PFSK-1 (cell line): ENCODE results near the gene ZNF592.

Experiments
- FOXP2 ChIP-seq: optimal IDR thresholded peaks from 2 replicates; pipeline ENCODE3; 2011; ENCODE audit warnings: borderline replicate concordance, control low read depth, inconsistent platforms; ENCODE audit not compliant: insufficient read depth; ENCODE audit errors: extremely low read length, extremely low read depth
- POLR2AphosphoS5 ChIP-seq: IDR thresholded peaks from 2 replicates; pipeline ENCODE4 v1.6.1; 2012; ENCODE audit warnings: low read depth, mild to moderate bottlenecking, control low read depth, low read length, moderate library complexity
- REST ChIP-seq, 2 experiments: IDR thresholded peaks; 2 replicates each; pipeline versions ENCODE4 v1.6.1 to v1.8.0; 2011 to 2012; ENCODE audit warnings: low read depth in 2 of 2, low read length in 2 of 2, control low read depth in 1 of 2, inconsistent platforms in 1 of 2, mild to moderate bottlenecking in 1 of 2, moderate library complexity in 1 of 2; ENCODE audit not compliant: insufficient read depth in 1 of 2
- SIN3A ChIP-seq: IDR thresholded peaks from 2 replicates; pipeline ENCODE4 v1.6.1; 2012; ENCODE audit warnings: mild to moderate bottlenecking, low read length, moderate library complexity, borderline replicate concordance; ENCODE audit not compliant: insufficient read depth
- TAF1 ChIP-seq: IDR thresholded peaks from 2 replicates; pipeline ENCODE4 v1.6.1; 2012; ENCODE audit warnings: low read length, control low read depth, borderline replicate concordance; ENCODE audit not compliant: insufficient read depth

ZNF592 gene

GRCh38 chr15:84842781-84843180 lies 94.4 kb downstream of the ZNF592 start:
- TF ChIP-seq SIN3A = no peak
- no peak for TF ChIP-seq REST (IDR thresholded peaks at IDR 0.05; ENCODE audit: insufficient read depth in 1 of 2, low read depth in 2 of 2, low read length in 2 of 2)
- TF ChIP-seq FOXP2 = no peak
- no peak for TF ChIP-seq POLR2AphosphoS5
- no peak for TF ChIP-seq TAF1

GRCh38 chr15:84844964-84845363 lies 96.6 kb downstream of the ZNF592 start:
- TF ChIP-seq REST (IDR thresholded peaks at IDR 0.05; ENCODE audit: insufficient read depth in 1 of 2, low read depth in 2 of 2, low read length in 2 of 2) (no peak), POLR2AphosphoS5 (no peak), SIN3A (no peak), TAF1 (no peak), FOXP2 (no peak)

- TF ChIP-seq FOXP2 (no peak), POLR2AphosphoS5 (no peak), TAF1 (no peak), SIN3A (no peak), REST (IDR thresholded peaks at IDR 0.05; ENCODE audit: insufficient read depth in 1 of 2, low read depth in 2 of 2, low read length in 2 of 2) (no peak)
Observed at GRCh38 chr15:84846269-84846668, 97.9 kb downstream of the ZNF592 start.

- no peak for TF ChIP-seq FOXP2
- no peak for TF ChIP-seq REST (IDR thresholded peaks at IDR 0.05; ENCODE audit: insufficient read depth in 1 of 2, low read depth in 2 of 2, low read length in 2 of 2)
- no peak for TF ChIP-seq TAF1
- TF ChIP-seq POLR2AphosphoS5 = no peak
- no peak for TF ChIP-seq SIN3A
Observed at GRCh38 chr15:84847382-84847781, 99.0 kb downstream of the ZNF592 start.

GRCh38 chr15:84852212-84852611 lies 103.8 kb downstream of the ZNF592 start:
- no peak for TF ChIP-seq FOXP2
- no peak for TF ChIP-seq REST (IDR thresholded peaks at IDR 0.05; ENCODE audit: insufficient read depth in 1 of 2, low read depth in 2 of 2, low read length in 2 of 2)
- TF ChIP-seq TAF1 = no peak
- TF ChIP-seq SIN3A = no peak
- TF ChIP-seq POLR2AphosphoS5 = no peak
